Stimulated activated CD4-positive, alpha-beta T cell treated with anti-CD3 and anti-CD28 coated beads, Interleukin-15, amount 100 ng/mL, for 48 hours (primary cell): Measurements from ENCODE around the gene TEX35.
A peak's percentile ranks its signal among the peaks of the same experiment; 100 is the strongest.
"Not testable (repeated sequence)": the region's sequence is repeated elsewhere in the genome, so short reads cannot be mapped to it uniquely, and the experiment has no call there.

Experiments used
- DNase-seq, 2 donors: peaks; one replicate each; pipeline ENCODE4 v3.0.0-alpha.2; 2020; ENCODE audit warnings: low read depth in 2 of 2

Gene TEX35

GRCh38 chr1:178541829-178542553 is 29.1 kb downstream of the TEX35 start:
- DNase-seq = peak in 1 of 2 donors; percentile 30

DNA sequence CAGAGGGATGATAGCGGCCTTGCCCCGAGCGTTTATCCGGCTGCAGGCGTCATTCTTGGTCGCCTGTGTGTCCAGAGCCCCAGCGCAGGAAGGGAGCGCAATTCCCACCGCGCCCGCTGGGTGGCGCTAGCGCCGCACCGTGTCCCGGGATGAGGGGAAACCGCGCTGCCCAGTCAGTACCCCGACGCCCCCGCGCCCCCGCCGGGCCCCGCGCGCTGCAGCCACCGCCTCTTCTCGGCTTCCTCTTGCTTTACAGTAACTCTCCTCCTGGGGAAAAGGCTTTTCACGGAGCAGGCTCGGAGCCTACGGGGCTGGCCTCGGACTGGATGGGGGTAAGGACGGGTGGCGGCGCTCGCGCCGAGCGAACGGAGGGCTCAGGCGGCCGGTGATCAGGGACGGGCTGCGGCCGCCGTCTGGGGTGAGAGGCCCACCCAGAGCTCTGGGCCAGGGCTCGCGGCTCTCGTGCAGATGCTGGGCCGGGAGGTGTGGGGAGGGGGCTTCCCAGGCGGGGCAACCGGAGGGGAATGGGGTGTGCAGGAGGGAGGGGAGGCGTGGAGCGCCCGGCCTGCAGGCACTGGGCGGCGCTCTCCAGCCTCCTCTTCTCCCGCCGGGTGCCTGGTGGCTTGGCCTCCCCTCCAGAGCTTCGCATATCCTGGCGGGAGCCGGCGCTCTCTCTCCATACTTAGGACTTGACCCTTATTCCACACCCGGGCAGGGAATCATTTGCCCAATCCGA is 29.8 kb downstream of the TEX35 start:
- peak; percentile 68 to 85 for DNase-seq

DNA sequence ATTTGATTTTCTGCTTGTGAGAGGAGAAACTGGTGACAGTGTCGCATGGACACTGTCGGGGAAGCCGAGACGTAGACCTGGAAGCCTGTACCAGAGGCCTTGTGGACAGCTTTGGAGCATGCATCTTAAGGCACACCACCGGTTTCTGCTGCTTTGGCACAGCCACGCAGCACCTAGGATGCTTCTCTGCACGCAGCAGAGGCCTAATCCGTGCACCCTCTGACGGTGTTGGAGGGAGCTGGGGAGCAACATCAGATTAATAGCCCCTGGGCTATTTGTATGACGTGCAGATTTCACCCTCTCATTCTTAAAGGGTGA is 30.3 kb downstream of the TEX35 start:
- DNase-seq = no peak

GRCh38 chr1:178544531-178544930 is 31.6 kb downstream of the TEX35 start:
- DNase-seq = no peak

- no peak for DNase-seq
These were observed 35.2 kb downstream of the TEX35 start for GRCh38 chr1:178548108-178548507.

- DNase-seq = no peak
These were observed 38.4 kb downstream of the TEX35 start for GRCh38 chr1:178551307-178551706.

GRCh38 chr1:178551940-178552339 is 39.0 kb downstream of the TEX35 start:
- no peak for DNase-seq

- no peak for DNase-seq
These were observed 39.9 kb downstream of the TEX35 start for GRCh38 chr1:178552856-178553255.

GRCh38 chr1:178554351-178554750 is 41.4 kb downstream of the TEX35 start:
- DNase-seq = not testable (repeated sequence)

- not testable (repeated sequence) for DNase-seq
These were observed 42.7 kb downstream of the TEX35 start for GRCh38 chr1:178555613-178556012.

DNA sequence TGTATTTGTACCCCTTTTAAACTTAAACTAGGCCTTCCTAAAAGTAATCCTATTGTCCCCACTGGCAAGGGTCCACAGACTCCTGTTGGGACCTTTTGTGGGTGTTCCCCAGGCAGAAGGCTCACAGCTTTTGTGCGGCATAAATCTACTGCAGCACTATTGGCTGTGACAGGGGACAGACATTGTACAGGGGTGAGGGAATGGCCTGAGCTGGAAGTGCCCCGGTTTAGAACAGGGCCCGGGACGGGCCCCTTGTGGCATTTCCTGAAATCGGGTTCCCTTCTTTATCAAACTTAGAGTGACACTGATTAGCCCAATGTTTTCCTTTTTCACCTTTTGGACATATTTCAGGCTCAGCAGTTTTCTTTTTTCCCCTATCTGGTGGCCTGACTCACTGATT is 45.9 kb downstream of the TEX35 start:
- not testable (repeated sequence) for DNase-seq

DNA sequence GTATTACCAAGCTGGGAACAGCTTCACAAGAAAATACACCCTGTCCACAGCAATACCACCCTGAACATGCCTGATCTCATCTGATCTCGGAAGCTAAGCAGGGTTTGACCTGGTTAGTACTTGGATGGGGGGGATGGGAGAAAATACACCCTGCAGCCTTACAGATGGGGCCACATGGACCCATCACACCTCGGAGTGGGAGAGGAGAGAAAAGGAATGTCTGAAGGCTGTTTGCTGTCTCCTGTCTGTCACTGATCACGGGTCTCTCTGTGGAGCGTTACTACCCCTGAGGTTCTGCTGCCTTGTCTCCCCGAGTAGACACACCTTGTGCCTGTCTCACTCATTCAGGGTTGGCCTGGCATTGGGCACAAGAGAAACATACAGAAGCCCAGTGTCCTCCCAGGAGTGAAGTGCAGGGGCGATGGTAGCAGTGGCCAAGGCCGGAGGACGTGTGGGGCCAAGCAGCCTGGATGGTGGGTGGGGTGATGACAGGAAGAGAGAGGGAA is 48.0 kb downstream of the TEX35 start:
- DNase-seq = no peak

DNA sequence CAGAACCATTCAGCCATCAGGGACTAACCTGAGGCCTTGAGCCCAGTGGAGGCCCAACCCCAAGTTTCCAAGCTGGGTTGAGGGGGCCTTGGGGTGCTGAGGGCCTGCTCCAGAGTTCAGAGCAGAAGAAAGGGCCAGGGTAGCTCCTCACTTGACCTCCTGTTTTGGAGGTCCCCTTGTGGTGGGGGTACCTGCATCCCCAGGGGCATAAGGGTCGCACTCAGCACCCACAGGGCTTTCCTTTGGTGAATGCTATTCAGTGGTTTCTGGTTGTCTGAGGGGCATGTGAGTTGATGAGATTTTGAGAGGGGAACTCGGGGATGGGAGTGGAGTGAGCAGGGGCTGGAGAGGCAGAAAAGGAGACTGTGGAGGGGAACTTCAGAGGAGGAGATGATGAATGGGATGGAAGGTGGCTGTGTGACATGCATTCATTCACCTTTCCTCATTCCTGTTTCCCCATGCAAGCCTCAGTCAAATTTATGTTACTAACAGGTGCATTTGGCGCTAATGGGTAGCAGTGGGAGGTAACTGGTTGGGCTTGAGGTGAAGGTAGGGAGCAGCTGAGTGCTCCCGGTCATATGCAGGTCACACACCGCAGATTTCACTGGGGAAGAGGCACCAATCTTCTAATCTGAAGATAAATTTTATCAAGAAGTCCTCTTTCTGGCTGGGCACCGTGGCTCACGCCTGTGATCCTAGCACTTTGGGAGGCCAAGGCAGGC is 50.4 kb downstream of the TEX35 start:
- no peak for DNase-seq

- no peak for DNase-seq
These were observed 51.3 kb downstream of the TEX35 start for GRCh38 chr1:178564086-178564782.

DNA sequence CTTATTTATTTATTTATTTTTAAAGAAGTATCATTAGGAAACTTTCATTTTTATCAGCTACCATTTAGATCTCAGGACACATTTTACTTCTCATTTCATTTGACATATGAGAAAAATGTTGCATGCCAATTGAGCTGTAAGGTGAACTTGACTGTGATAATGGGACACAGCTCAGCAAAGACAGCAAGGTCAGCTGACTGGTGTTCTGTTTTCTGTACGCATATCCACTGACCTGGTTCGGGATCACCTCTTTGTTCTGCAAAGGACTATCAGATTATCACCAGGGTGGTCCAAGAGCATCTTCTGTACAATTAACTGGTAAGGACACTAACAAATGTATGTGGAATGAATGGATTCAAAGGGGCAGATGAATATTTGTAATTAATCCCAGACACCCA is 51.9 kb downstream of the TEX35 start:
- no peak for DNase-seq

GRCh38 chr1:178565586-178565985 is 52.7 kb downstream of the TEX35 start:
- DNase-seq = no peak

DNA sequence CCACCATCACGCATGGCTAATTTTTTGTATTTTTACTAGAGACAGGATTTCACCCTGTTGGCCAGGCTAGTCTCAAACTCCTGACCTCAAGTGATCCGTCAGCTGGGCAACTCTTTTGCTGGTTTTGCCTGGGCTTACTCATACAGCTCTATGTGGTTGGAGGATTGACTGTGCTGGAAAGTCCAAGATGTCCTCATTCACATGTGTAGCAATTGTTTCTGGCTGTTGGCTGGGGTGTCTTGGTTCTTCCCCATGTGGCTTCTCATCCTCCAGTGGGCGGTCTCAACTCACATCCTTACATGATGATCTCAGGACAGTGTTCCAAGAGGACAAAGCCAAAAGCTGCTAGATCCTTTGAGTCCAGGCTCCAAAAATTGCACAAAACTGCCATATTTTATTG is 53.3 kb downstream of the TEX35 start:
- DNase-seq = no peak

- DNase-seq = no peak
These were observed 58.9 kb downstream of the TEX35 start for GRCh38 chr1:178571807-178572206.
